ENCODE data around the gene FAM200B.
A peak's percentile ranks its signal among the peaks of the same experiment; 100 is the strongest.

Gene FAM200B

GRCh38 chr4:15681372-15682241 is at the start of gene FAM200B:
TSS of gene FAM200B (plus strand) at chr4:15681827. CDS start at chr4:15686978, 5,151 bp downstream.
- DNase-seq, result peak; percentile 94 to 97

GRCh38 chr4:15636818-15637217 is 44.8 kb upstream of the FAM200B start:
- DNase-seq, result no peak

GRCh38 chr4:15638418-15638817 is 43.2 kb upstream of the FAM200B start:
- DNase-seq, result no peak

- DNase-seq, result no peak
These were observed 33.0 kb upstream of the FAM200B start for GRCh38 chr4:15648600-15648999.

- DNase-seq, result peak; percentile 39 to 57
These were observed 31.6 kb upstream of the FAM200B start for GRCh38 chr4:15649914-15650545.

GRCh38 chr4:15651676-15652075 is 30.0 kb upstream of the FAM200B start:
- DNase-seq, result no peak

GRCh38 chr4:15652191-15652590 is 29.4 kb upstream of the FAM200B start:
- no peak for DNase-seq

GRCh38 chr4:15652841-15653240 is 28.8 kb upstream of the FAM200B start:
- no peak for DNase-seq

GRCh38 chr4:15653420-15653819 is 28.2 kb upstream of the FAM200B start:
- DNase-seq, result no peak

- peak in 1 of 2 experiments; percentile 34 for DNase-seq
These were observed 27.6 kb upstream of the FAM200B start for GRCh38 chr4:15653864-15654592.

- DNase-seq, result no peak
These were observed 26.9 kb upstream of the FAM200B start for GRCh38 chr4:15654593-15655222.

- peak; percentile 23 to 85 for DNase-seq
These were observed 26.2 kb upstream of the FAM200B start, which contains the start of gene FBXL5 for GRCh38 chr4:15655223-15656037. TSS of gene FBXL5 (minus strand) at chr4:15655357. CDS start at chr4:15655287, 70 bp downstream.

GRCh38 chr4:15656038-15656470 is 25.6 kb upstream of the FAM200B start:
- no peak for DNase-seq

GRCh38 chr4:15657366-15657765 is 24.3 kb upstream of the FAM200B start:
- DNase-seq, result no peak

- DNase-seq, result no peak
These were observed 23.4 kb upstream of the FAM200B start for GRCh38 chr4:15658136-15658770.

GRCh38 chr4:15658781-15659180 is 22.8 kb upstream of the FAM200B start:
- DNase-seq, result no peak

GRCh38 chr4:15659768-15660570 is 21.7 kb upstream of the FAM200B start:
- DNase-seq, result no peak

GRCh38 chr4:15665753-15666365 is 15.8 kb upstream of the FAM200B start:
- no peak for DNase-seq

GRCh38 chr4:15667006-15667405 is 14.6 kb upstream of the FAM200B start:
- DNase-seq, result no peak

Data from NCI-H446 (cell line).